BLaER1 (cell line): Measurements from ENCODE around the gene FBRSL1.
A peak's percentile ranks its signal among the peaks of the same experiment; 100 is the strongest.

Experiments used
- H3K27ac ChIP-seq: shearing (Covaris generic); formaldehyde crosslinking; 2 replicates; pipeline ENCODE4 v1.8.1; 2022
- H3K27me3 ChIP-seq: shearing (Covaris generic); formaldehyde crosslinking; 2 replicates; pipeline ENCODE4 v1.8.1; 2022
- H3K36me3 ChIP-seq: shearing (Covaris generic); formaldehyde crosslinking; 2 replicates; pipeline ENCODE4 v1.8.1; 2022
- H3K4me1 ChIP-seq: shearing (Covaris generic); formaldehyde crosslinking; 2 replicates; pipeline ENCODE4 v1.8.1; 2022
- H3K4me2 ChIP-seq: shearing (Covaris generic); formaldehyde crosslinking; 2 replicates; pipeline ENCODE4 v1.8.1; 2022
- H3K4me3 ChIP-seq: shearing (Covaris generic); formaldehyde crosslinking; 2 replicates; pipeline ENCODE4 v1.8.1; 2022
- H3K9ac ChIP-seq: shearing (Covaris generic); formaldehyde crosslinking; 2 replicates; pipeline ENCODE4 v1.8.1; 2022
- H3K9me3 ChIP-seq: shearing (Covaris generic); formaldehyde crosslinking; 2 replicates; pipeline ENCODE4 v1.8.1; 2022
- H4K20me1 ChIP-seq: shearing (Covaris generic); formaldehyde crosslinking; 2 replicates; pipeline ENCODE4 v1.8.1; 2022
- Cebpa-rat ChIP-seq: shearing (Covaris generic); IDR thresholded peaks from 2 replicates; pipeline ENCODE4 v1.8.1; 2022

The FBRSL1 gene

DNA sequence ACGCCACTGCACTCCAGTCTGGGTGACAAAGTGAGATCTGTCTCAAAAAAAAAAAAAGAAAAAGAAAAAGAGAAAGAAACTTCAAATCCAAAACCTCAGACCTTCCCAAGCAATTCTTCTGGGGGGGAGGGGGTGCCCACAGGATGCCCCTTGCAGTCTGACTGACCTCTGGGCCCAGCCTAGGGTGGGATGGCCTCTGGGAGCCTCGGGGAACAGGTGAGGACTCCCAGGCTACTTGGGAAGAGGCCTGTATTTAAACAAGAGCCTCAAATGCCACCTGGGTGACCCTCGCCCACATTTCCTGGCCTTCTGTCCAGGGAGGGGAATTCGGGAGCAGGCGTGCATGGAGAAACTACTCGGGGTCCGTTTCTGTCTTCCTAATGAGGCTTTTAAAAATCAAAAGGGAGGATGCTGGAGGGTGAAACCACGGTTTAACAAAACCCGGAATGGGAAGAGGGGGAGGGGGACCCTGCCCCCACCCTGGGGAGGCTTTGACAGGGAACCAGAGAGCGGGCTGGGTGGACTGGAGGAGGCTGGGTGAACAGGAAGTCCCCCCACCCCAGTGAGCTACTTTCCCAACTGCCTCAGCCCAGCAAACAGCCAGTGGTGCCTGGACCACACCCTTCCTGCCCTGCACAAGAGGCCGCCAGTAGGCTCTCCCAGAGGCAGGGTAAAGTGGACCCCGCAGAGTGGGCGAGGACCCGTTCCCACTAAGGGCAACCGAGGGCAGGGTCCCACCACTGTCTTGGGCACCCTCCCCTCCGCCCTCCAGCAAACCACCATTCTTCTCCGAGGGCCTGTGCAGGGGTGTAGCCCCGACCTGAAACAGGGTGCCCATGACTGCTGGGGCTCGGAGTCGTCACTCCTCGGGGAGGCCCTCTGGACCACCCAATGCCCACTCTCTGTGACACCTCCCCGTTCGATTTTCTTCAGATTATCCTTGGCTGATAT lies 1.5 kb upstream of the FBRSL1 start:
- Histone ChIP-seq H3K36me3 (peaks cover 13% of the 10 kb centered on the region; the same call in 1 of the 2 replicates), H3K4me2 (peak overlapping the region; percentile 99), H4K20me1 (peaks cover 31% of the 10 kb centered on the region), H3K9me3 (no peaks in the 10 kb centered on the region), H3K4me3 (peak overlapping the region; percentile 74), H3K9ac (peak overlapping the region; percentile 83), H3K27me3 (no peaks in the 10 kb centered on the region), H3K27ac (peak overlapping the region; percentile 91), H3K4me1 (peaks cover 85% of the 10 kb centered on the region)
- no peak for TF ChIP-seq Cebpa-rat

DNA sequence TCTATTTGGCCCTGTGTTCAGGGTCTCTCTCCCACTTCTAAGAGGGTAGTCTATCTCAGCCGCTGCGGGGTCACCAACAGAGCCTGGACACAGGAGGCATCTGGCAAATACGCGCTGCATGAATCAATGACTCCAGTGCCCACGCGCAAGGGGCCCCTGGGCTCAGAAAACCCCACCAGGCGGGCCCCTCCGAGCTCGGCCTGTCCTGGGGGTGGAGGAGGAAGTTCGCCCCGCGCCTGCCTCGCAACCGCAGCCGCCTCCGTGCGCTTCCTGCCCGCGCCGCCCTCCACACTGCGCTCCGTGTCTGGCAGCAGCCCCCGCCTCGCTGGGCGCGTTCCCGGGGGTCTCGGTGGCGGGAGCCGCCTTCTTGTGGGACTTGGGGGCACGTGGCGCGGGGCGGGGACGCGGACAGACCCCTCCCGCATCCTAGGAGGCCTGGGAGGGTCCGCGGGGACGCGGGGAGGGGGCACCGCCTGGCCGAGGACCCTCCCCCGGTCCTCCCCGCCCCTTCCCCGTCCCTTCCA lies 811 bp upstream of the FBRSL1 start:
- H3K9me3 ChIP-seq: no peaks in the 10 kb centered on the region
- peak overlapping the region; percentile 99 for H3K4me2 ChIP-seq
- H3K4me1 ChIP-seq: peaks cover 85% of the 10 kb centered on the region
- no peak for TF ChIP-seq Cebpa-rat
- H3K36me3 ChIP-seq: peaks cover 16% of the 10 kb centered on the region; the same call in 1 of the 2 replicates
- peaks cover 39% of the 10 kb centered on the region for H4K20me1 ChIP-seq
- peak overlapping the region; percentile 83 for H3K9ac ChIP-seq
- H3K4me3 ChIP-seq: peak overlapping the region; percentile 74
- H3K27ac ChIP-seq: peak overlapping the region; percentile 91
- no peaks in the 10 kb centered on the region for H3K27me3 ChIP-seq

DNA sequence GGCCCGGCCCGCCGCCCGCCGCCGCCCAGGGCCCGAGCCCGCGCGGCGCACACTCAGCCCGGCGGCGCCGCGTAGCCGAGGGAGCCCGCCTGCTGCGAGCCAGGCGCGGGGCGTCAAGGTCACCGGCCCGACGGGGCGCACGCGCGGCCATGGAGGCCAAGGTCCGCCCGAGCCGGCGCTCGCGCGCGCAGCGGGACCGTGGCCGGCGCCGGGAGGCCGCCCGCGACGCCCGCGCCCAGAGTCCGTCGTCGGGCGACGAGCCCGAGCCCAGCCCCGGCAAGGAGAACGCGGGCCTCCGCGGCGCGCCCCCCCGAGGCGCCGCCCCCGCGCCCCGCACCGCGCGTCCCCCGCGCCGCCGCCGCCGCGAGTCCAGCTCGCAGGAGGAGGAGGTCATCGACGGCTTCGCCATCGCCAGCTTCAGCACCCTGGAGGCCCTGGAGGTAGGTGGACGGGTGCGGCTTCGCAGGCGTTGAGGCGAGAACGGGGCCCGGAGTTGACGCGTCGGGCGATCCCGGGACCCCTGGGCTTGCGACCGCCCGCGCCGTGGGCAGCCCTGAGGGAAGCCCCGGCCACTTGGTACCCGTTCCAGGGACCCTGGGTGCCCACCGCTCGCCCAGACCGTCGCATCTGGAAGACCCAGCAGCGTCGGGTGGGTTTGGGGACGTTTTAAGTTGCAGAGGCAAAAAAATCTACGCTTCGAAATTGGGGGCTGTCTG lies 629 bp downstream of the FBRSL1 start:
- H3K9me3 ChIP-seq: no peaks in the 10 kb centered on the region
- no peak for TF ChIP-seq Cebpa-rat
- H3K9ac ChIP-seq: peak overlapping the region; percentile 92
- peaks cover 53% of the 10 kb centered on the region for H4K20me1 ChIP-seq
- peak overlapping the region; percentile 85 for H3K4me3 ChIP-seq
- peak overlapping the region; percentile 88 for H3K27ac ChIP-seq
- peaks cover 85% of the 10 kb centered on the region for H3K4me1 ChIP-seq
- H3K36me3 ChIP-seq: peaks cover 29% of the 10 kb centered on the region; the same call in 1 of the 2 replicates
- H3K27me3 ChIP-seq: no peaks in the 10 kb centered on the region
- peak overlapping the region; percentile 98 for H3K4me2 ChIP-seq

DNA sequence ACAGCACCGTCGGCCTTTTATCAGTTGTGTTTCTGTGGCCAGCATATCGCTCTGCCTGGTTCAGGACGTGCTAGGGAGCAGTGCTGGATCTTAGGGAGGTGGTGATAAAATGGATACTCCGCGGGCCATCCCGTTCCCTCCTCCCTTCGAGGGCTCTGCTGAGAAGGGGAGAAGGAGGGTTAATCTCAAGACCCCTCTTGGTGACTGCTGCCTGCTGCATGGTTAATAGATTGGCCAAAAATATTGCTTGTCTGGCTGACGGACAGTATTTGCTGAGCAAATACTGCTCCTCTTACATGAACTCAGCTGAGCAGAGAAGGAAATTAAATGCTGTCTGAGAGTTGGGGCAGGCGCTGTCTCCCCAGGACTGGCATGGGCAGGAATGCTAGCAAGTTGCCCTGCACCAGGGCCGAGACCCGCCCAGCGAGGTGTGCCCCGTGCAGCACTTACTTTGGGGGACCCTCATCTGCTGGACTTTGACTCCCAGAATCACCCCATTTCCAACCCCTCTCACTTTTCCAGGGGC lies 1.2 kb downstream of the FBRSL1 start:
- H3K4me2 ChIP-seq: peak overlapping the region; percentile 98
- H3K4me3 ChIP-seq: peak overlapping the region; percentile 85
- peak overlapping the region; percentile 88 for H3K27ac ChIP-seq
- H3K4me1 ChIP-seq: peaks cover 85% of the 10 kb centered on the region
- peaks cover 31% of the 10 kb centered on the region; the same call in 1 of the 2 replicates for H3K36me3 ChIP-seq
- peaks cover 59% of the 10 kb centered on the region for H4K20me1 ChIP-seq
- H3K9me3 ChIP-seq: no peaks in the 10 kb centered on the region
- no peak for TF ChIP-seq Cebpa-rat
- H3K27me3 ChIP-seq: no peaks in the 10 kb centered on the region
- H3K9ac ChIP-seq: peak overlapping the region; percentile 92

DNA sequence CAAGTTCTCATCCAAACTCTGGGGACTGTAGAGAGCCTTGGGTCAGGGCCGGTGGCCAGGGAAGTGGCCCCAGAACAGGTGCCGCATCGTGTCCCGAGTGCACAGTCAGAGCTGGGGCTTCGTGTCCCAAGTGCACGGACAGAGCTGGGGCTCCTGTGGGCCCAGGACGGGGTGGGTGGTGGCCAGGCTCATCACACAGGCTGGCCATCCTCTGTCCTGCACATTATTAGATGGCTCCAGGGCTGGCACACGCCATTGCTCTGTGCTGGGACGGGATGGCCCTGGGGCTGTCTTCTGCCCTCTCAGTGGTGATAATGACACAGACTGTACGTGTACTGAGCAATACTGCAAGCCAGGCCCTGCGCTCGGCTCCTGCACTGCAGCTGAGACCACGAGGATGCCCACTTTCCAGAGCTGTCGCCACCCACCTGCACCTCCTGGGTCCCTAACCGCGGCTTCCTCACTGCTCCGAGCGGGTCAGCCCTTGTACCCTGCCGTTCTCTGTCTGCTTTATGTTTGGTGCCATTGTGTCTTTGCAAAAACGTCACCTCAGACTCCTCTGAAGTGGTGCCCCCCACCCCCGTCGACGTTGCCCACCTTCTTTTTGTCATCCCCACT lies 1.9 kb downstream of the FBRSL1 start:
- Histone ChIP-seq H3K4me3 (peak overlapping the region; percentile 85), H3K4me2 (peak overlapping the region; percentile 98), H3K36me3 (peaks cover 31% of the 10 kb centered on the region; the same call in 1 of the 2 replicates), H3K9me3 (no peaks in the 10 kb centered on the region), H4K20me1 (peaks cover 66% of the 10 kb centered on the region), H3K27me3 (no peaks in the 10 kb centered on the region), H3K9ac (peak overlapping the region; percentile 92), H3K27ac (peak overlapping the region; percentile 88), H3K4me1 (peaks cover 85% of the 10 kb centered on the region)
- no peak for TF ChIP-seq Cebpa-rat

DNA sequence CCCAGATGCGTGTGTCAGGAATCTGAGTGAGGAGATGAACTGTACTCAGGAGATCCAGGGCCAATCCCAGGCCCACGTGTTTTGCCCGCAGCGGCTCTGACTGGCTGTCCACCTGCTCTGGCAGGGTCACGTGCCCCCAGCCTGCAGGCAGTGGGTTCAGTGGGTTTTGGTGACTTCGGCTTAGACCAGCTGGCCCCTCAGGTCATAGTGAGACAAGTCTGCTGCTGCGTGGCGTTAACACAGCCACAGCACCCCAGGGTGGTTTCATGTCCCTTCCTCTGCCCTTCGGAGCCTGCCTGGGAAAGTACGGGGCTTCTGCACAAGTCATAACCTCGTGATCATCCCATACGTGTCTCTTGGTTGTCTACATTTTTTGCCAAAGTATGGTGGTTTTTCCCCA lies 2.6 kb downstream of the FBRSL1 start:
- Histone ChIP-seq H3K4me2 (peak overlapping the region; percentile 98), H3K9ac (peak overlapping the region; percentile 92), H4K20me1 (peaks cover 73% of the 10 kb centered on the region), H3K9me3 (no peaks in the 10 kb centered on the region), H3K27ac (peak overlapping the region; percentile 59), H3K4me3 (peak overlapping the region; percentile 85; the same call in 1 of the 2 replicates), H3K27me3 (no peaks in the 10 kb centered on the region), H3K36me3 (peaks cover 31% of the 10 kb centered on the region; the same call in 1 of the 2 replicates), H3K4me1 (peaks cover 85% of the 10 kb centered on the region)
- no peak for TF ChIP-seq Cebpa-rat

DNA sequence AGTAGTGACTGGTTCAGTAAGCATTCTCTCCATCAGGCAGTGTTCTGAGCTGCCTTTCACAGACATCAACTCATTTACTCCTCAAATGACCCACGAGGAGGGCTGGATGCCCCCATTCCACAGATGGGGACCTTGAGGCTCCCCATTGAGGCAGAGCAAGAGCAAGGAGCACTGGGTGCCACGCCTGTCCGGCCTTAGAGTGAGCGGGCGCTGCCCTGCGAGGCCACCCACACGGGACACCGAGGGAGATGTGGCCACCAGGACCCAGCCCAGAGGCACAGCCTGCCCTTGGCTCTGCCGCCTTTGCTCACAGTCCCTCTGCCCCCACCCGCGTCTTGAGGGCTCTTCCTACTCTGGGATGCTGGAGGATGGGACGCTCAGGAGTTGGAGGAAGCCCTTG lies 3.0 kb downstream of the FBRSL1 start:
- H3K27me3 ChIP-seq: no peaks in the 10 kb centered on the region
- peak overlapping the region; percentile 59 for H3K27ac ChIP-seq
- H3K36me3 ChIP-seq: peaks cover 31% of the 10 kb centered on the region; the same call in 1 of the 2 replicates
- no peaks in the 10 kb centered on the region for H3K9me3 ChIP-seq
- 0 out of 2 replicates have a peak overlapping the region, but pooled peaks have one; percentile 85 for H3K4me3 ChIP-seq
- H3K9ac ChIP-seq: peak overlapping the region; percentile 92
- H3K4me1 ChIP-seq: peaks cover 85% of the 10 kb centered on the region
- peaks cover 77% of the 10 kb centered on the region for H4K20me1 ChIP-seq
- peak overlapping the region; percentile 98 for H3K4me2 ChIP-seq
- TF ChIP-seq Cebpa-rat: no peak

DNA sequence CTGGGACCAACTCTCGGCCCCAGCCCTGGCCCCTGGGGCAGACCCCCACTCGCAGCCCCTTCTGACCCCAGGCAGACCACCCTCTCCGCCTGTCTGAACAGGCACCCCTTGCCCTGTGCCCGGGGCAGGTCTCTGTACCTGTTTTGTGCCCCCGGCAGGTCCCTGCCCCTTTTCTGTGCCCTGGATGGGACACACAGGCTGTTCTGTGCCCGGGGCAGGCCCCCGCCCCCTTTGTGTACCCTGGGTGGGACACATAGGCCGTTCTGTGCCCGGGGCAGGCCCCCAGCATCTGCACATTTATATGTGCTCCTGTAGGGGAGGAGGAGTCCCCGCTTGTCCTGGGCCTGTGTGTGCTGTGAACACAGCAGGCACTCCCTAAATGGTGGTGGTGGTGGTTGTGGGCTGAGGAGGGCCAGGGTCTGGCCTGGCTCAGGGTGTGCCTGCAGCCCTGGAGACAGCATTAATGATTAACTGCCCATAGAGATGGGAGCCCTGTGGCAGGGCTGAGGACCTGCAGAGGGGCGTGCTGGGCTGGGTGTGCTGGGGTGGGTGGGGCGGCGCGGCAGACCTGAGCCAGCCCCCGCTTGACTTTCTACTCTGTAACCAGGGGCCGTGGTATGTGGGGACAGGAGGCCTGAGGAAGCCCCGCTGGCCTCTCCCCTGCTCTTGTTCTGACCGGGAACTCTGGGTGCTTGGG lies 3.7 kb downstream of the FBRSL1 start:
- H3K9me3 ChIP-seq: no peaks in the 10 kb centered on the region
- H3K27ac ChIP-seq: peak overlapping the region; percentile 59
- H3K4me3 ChIP-seq: 0 out of 2 replicates have a peak overlapping the region, but pooled peaks have one; percentile 85
- H3K27me3 ChIP-seq: no peaks in the 10 kb centered on the region
- peaks cover 31% of the 10 kb centered on the region; the same call in 1 of the 2 replicates for H3K36me3 ChIP-seq
- peak overlapping the region; percentile 92 for H3K9ac ChIP-seq
- peaks cover 84% of the 10 kb centered on the region for H4K20me1 ChIP-seq
- TF ChIP-seq Cebpa-rat: no peak
- H3K4me1 ChIP-seq: peaks cover 85% of the 10 kb centered on the region
- peak overlapping the region; percentile 98 for H3K4me2 ChIP-seq
